ENCODE measurements around the gene NEK9. TPM values are rescaled to one million over a fixed set of nuclear protein-coding genes. Genes with fewer than 3 reads are reported as not detected.
A peak's percentile ranks its signal among the peaks of the same experiment; 100 is the strongest.

NEK9 gene
- total and polyA plus RNA-seq, 4 donors = 13.4 to 46.0 (median 29.8) TPM

GRCh38 chr14:75063013-75063412 lies 63.8 kb downstream of the NEK9 start:
- 54% methylated on average over 5 of the region's 5 CpGs for WGBS
- no peak for DNase-seq (ENCODE audit: low spot score)
- Histone ChIP-seq H3K27me3 (ENCODE audit: control insufficient read depth in 4 of 4, insufficient read depth in 4 of 4, low read length in 3 of 4) (no peaks in the 10 kb centered on the region), H3K4me3 (ENCODE audit: low read depth in 1 of 3, low read length in 3 of 3) (peak overlapping the region in 2 of 3 donors; percentile 69 to 82), H3K4me1 (ENCODE audit: control insufficient read depth in 4 of 4, insufficient read depth in 4 of 4, low read length in 3 of 4) (peaks cover 3 to 10% (median 5%) of the 10 kb centered on the region in 4 donors), H3K9ac (ENCODE audit: low read depth in 1 of 2, low read length in 2 of 2) (no peak overlapping the region), H3K27ac (ENCODE audit: low read depth in 1 of 2, low read length in 2 of 2) (no peak overlapping the region), H3K36me3 (ENCODE audit: control insufficient read depth in 4 of 4, insufficient read depth in 3 of 4, low read depth in 1 of 4, low read length in 3 of 4) (peaks cover 0 to 3% (median 0%) of the 10 kb centered on the region in 4 donors), H3K9me3 (ENCODE audit: control insufficient read depth in 4 of 4, low read length in 3 of 4) (no peaks in the 10 kb centered on the region)
- TF ChIP-seq MAX (IDR thresholded peaks at IDR 0.05) = no peak

- Histone ChIP-seq H3K4me3 (ENCODE audit: low read depth in 1 of 3, low read length in 3 of 3) (no peak overlapping the region), H3K36me3 (ENCODE audit: control insufficient read depth in 4 of 4, insufficient read depth in 3 of 4, low read depth in 1 of 4, low read length in 3 of 4) (peaks cover 0 to 3% (median 0%) of the 10 kb centered on the region in 4 donors), H3K27me3 (ENCODE audit: control insufficient read depth in 4 of 4, insufficient read depth in 4 of 4, low read length in 3 of 4) (no peaks in the 10 kb centered on the region), H3K27ac (ENCODE audit: low read depth in 1 of 2, low read length in 2 of 2) (no peak overlapping the region), H3K9me3 (ENCODE audit: control insufficient read depth in 4 of 4, low read length in 3 of 4) (no peaks in the 10 kb centered on the region), H3K4me1 (ENCODE audit: control insufficient read depth in 4 of 4, insufficient read depth in 4 of 4, low read length in 3 of 4) (peaks cover 3 to 10% (median 5%) of the 10 kb centered on the region in 4 donors), H3K9ac (ENCODE audit: low read depth in 1 of 2, low read length in 2 of 2) (no peak overlapping the region)
- WGBS = 73% methylated on average over 2 of the region's 2 CpGs
- TF ChIP-seq SP1 (IDR thresholded peaks at IDR 0.05) (no peak), YY1 (IDR thresholded peaks at IDR 0.05) (no peak), MAX (IDR thresholded peaks at IDR 0.05) (no peak), CTCF (IDR thresholded peaks at IDR 0.05; ENCODE audit: low read depth, low read length, missing input control) (no peak), NR2F2 (IDR thresholded peaks at IDR 0.05) (no peak), FOXA1 (IDR thresholded peaks at IDR 0.05) (no peak), TAF1 (conservative IDR thresholded peaks at IDR 0.05) (no peak), ZBTB33 (IDR thresholded peaks at IDR 0.05) (no peak), FOXA2 (IDR thresholded peaks at IDR 0.05) (no peak), HNF4A (conservative IDR thresholded peaks at IDR 0.05) (no peak), REST (IDR thresholded peaks at IDR 0.05) (no peak), GABPA (IDR thresholded peaks at IDR 0.05 in 1 of 2, conservative IDR thresholded peaks at IDR 0.05 in 1 of 2) (no peak), RAD21 (IDR thresholded peaks at IDR 0.05) (no peak), HNF4G (IDR thresholded peaks at IDR 0.05) (no peak), EGR1 (IDR thresholded peaks at IDR 0.05; ENCODE audit: low read depth in 2 of 2) (no peak), JUND (IDR thresholded peaks at IDR 0.05) (no peak)
- no peak for DNase-seq (ENCODE audit: low spot score)
These were observed 66.4 kb downstream of the NEK9 start for GRCh38 chr14:75060420-75060819.
